ENCODE measurements around the gene SMPD3.
A peak's percentile ranks its signal among the peaks of the same experiment; 100 is the strongest.

Gene SMPD3

GRCh38 chr16:68470461-68471150 is 22.3 kb upstream of the SMPD3 start:
- peak; percentile 10 for DNase-seq (ENCODE audit: low spot score)

DNA sequence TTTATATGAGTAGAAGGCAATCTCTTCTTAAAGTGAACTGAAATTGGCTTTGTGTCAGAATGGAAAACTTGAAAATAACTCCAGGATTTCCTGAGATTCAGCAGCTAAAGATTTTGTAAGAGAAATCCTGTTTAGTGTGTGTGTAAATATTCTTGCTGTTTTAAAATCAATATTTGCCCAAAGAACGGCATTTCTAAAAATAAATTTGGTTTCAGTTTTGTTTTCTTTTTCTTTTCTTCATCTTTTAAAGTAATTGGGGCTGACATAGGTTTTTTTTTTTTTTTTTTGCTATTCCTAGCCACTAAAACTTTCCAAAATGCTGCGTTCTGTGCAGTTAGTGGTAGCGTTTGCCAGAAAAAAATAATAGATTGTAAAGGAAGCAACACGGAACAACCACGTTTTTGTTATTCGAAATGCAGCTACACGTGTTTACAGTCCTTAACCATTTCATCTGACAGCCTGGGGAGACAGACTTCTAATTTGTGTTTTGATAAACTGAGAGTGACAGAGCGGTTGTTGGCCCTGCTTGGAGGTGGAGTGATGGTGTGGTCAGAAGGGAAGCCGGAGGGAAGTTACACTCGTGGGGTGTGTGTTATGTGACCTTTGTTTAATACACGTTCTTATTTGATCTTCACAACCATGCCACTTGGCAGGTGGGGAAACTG is 21.6 kb upstream of the SMPD3 start:
- DNase-seq (ENCODE audit: low spot score): peak; percentile 9

DNA sequence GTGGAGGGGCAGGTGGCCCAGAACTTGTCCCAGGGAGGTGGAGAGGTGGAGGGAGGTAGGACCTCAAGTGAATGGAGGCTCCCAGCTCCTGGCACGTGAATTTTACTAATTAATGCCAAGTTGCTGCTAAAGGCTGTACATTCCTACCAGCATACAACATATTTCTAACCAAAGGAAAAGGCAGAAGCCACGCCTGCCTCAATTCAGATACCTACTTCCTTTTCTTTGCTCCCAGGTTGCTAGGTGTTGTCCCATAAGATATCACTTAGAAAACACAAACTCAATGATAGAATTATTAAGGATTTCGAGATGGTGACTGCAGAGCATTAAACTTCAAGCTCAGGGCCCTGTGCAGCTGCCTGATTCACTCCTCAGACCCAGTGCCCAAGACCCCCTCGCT is 20.5 kb upstream of the SMPD3 start:
- no peak for DNase-seq (ENCODE audit: low spot score)

- no peak for DNase-seq (ENCODE audit: low spot score)
Observed at GRCh38 chr16:68466174-68466573, 17.9 kb upstream of the SMPD3 start.

- DNase-seq (ENCODE audit: low spot score): no peak
Observed at GRCh38 chr16:68463904-68464303, 15.6 kb upstream of the SMPD3 start.

DNA sequence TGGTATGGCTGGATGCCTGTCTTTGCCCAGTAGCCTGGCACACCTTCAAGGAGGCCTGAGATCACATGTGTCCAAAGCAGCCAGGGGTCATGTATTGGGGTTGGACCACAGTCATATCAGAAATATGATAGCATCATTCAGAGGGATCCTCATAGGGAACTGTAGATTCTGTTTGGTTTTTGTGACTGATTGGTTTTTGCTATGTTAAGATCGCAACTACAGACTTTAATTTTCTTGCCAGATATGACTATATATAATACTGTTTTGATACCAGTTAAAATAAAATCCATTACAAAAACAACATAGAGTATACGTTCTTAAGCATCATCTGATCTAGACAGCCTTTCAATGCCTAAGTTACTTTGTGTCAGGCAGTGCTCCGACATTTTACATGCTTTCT is 11.8 kb upstream of the SMPD3 start:
- no peak for DNase-seq (ENCODE audit: low spot score)

DNA sequence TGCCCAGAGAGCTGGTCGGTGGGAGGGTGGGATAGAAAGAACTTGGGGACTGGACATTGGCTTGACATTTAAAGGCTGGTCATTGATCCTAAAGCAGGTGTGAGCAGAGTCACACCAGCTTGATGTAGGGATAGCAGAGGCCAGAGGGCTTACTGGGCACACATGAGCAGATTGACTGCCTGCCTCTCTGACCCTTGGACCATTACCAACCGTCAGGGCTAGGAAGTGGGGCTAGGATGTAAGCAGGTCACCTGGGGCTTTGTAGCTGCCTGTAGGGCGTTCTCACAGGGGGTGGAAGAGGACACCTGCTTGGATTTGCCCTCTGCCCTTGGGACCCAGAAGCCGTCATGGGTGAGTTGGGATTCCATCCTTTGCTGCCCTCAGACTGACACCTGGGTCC is 11.1 kb upstream of the SMPD3 start:
- DNase-seq (ENCODE audit: low spot score): no peak

- DNase-seq (ENCODE audit: low spot score): no peak
Observed at GRCh38 chr16:68458551-68458950, 10.2 kb upstream of the SMPD3 start.

DNA sequence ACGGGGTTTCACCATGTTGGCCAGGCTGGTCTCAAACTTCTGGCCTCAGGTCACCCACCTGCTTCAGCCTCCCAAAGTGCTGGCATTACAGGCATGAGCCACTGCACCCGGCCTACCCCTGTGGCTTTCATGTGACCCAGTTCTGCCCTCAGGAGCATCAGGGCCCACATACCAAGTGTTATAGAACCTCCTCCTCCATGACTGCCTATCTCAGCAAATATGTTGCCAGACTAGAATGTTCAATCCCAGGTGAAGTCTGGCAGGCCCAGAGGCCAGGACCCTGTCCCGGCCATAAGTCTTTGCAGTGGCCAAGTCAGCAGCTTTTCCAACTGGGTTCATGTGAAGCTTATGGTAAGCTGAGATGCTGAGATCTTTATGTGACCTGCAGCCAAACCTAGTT is 9.8 kb upstream of the SMPD3 start:
- DNase-seq (ENCODE audit: low spot score): no peak

- no peak for DNase-seq (ENCODE audit: low spot score)
Observed at GRCh38 chr16:68455631-68456030, 7.3 kb upstream of the SMPD3 start.

GRCh38 chr16:68454920-68455435 is 6.7 kb upstream of the SMPD3 start:
- no peak for DNase-seq (ENCODE audit: low spot score)

GRCh38 chr16:68453816-68454215 is 5.5 kb upstream of the SMPD3 start:
- no peak for DNase-seq (ENCODE audit: low spot score)

- DNase-seq (ENCODE audit: low spot score): no peak
Observed at GRCh38 chr16:68452176-68452575, 3.9 kb upstream of the SMPD3 start.

DNA sequence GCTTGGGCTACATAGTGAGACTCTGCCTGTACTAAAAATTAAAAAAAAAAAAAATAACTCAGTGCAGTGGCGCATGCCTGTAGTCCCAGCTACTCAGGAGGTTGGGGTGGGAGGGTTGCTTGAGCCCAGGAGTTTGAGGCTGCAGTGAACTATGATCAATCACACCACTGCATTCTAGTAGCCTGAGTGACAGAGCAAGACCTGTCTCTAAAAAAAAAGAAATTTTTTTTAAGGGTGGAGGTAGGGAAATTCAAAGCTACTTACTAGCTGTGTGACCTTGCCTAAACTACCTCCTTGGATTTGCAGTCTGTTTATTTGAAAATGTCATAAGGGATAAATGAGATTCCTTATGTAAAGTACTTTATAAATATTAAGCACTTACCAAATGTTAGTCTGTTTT is 3.4 kb upstream of the SMPD3 start:
- DNase-seq (ENCODE audit: low spot score): no peak

- DNase-seq (ENCODE audit: low spot score): no peak
Observed at GRCh38 chr16:68450741-68451255, 2.5 kb upstream of the SMPD3 start.

- no peak for DNase-seq (ENCODE audit: low spot score)
Observed at GRCh38 chr16:68447653-68448359, 502 bp downstream of the SMPD3 start.

- no peak for DNase-seq (ENCODE audit: low spot score)
Observed at GRCh38 chr16:68446681-68447652, 1.3 kb downstream of the SMPD3 start.

DNA sequence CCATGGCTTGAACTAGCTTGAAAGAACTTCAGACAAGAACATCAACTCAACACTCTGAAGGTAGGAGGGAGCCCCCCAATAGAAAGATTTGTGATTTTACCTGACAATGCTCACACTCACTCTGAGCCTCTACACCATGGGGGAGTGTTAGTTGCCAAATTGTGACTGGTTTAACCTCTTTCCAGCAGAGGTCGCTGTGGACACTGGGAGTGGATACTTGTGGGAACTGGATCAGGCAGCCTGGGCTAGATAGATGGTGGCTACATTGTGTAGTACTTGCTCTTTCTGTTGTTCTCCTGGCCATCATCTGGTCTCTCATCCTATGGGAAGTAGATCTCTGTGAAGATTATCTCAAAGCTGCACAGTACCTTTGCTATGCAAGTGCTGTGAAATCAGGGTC is 2.9 kb downstream of the SMPD3 start:
- peak; percentile 36 for DNase-seq (ENCODE audit: low spot score)

GRCh38 chr16:68444056-68444657 is 4.2 kb downstream of the SMPD3 start:
- DNase-seq (ENCODE audit: low spot score): no peak

- no peak for DNase-seq (ENCODE audit: low spot score)
Observed at GRCh38 chr16:68436581-68436980, 11.7 kb downstream of the SMPD3 start.

DNA sequence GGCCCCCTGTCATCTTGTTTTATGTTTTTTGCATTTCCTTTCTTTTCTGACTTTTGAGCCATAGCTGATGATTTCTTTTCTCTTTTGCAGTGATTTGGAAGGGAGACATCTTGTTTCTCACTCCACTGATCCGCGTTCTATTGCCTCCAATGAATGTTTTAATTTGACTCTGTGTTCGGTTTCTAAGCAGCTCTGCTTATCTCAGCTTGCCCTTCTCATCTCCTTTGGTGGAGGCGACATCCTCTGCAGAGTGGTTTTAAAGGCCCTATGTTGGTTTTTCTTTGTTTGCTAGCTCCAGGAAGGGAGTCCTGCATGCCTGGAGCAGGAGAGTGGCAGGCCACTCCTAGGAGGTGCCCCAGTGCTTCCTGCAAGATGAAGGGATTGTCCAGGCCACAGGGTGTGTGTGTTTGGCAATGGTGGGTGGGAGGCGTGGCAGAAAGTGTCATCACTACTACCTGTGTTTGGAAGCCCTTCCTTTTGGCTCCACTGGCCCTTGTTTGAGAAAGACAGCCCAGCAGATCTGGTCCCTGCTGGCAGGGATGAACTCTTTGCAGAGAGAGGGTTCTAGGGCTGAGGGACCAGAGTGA is 13.6 kb downstream of the SMPD3 start:
- DNase-seq (ENCODE audit: low spot score): no peak

All from CD4-positive, alpha-beta T cell treated with Interleukin-15 for 4 hours (primary cell).